Measurements from ENCODE around the gene GALNT17.
"Not testable (repeated sequence)": the region's sequence is repeated elsewhere in the genome, so short reads cannot be mapped to it uniquely, and the experiment has no call there.

Gene GALNT17

DNA sequence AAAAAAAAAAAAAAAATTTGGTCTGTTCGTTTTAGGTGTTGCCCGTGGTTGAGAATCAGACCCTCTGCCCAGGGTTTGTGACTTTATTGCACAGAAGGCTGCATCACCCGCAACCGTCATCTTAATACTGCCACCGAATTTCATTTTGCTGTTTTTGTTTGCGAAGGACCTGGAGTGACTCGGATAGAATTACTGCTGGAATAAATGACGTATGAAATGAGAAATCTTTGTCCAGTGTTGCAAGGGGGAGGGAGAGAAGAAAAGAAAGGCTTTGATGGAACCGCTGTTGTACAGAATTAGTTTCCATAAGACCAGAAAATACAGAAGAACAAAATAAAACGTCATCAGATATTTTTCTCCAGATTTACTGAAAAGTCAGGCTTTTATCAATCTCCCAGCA is 103.3 kb downstream of the GALNT17 start:
- no peak for DNase-seq (ENCODE audit: low read depth, low spot score)

DNA sequence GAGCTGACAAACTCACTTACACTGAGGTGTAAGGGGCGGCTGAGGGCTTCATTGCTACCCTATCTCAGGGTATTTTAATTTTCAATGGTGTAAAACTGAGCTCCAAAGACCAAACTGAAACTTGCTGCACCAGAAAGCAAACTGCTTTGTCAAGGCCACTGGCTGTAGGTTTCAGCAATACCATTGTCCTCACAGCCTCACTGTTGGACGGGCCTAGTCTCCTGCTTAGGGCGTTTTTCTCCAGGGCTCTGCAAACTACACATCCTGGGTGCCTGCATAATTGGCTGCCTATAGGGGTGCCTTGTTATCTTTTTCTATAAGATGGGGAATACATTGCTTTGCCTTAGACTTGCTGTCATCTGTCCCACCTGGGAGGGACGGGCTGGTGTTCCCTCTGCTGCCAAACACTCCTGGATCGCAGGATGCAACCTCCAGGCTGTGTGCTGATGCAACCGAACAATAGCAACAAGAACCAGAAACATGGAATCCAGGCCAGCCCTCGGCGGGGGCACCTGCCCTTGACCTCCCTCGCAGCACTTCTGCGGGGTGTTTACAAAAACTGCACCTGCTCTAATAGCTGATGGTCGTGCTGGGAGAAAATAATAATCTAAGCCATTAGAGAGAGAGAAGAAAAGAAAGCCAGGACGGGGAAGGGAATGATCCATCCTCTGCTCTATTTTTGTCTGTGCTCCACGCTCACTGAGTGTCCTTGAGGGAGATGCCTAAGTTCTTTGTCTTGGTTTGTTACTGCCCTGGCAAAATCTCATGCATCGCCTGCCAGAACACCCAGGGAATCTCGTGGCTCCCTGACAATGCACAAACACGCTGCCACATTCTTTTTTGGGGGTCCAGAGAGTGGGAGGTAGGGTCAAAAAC is 104.5 kb downstream of the GALNT17 start:
- no peak for DNase-seq (ENCODE audit: low read depth, low spot score)

DNA sequence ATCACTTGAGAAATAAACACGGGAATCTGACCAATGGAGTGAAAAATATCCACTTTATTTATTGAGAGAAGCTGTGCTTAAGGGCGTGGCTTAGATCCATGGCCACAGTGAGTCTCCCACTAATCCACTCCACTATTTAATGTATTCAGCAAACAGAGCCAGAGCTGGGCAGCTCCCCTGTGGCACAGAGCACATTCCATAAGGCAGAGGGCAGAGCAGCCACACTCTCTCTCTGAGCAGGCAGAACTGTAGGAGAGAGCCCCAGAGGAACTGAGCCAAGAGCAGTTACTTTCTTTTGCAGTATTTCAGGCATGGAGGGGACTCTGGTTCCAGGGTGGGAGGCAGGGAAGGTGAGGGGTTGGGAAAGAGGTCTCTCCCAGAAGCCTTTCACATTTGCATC is 106.0 kb downstream of the GALNT17 start:
- DNase-seq (ENCODE audit: low read depth, low spot score) = peak; percentile 90

DNA sequence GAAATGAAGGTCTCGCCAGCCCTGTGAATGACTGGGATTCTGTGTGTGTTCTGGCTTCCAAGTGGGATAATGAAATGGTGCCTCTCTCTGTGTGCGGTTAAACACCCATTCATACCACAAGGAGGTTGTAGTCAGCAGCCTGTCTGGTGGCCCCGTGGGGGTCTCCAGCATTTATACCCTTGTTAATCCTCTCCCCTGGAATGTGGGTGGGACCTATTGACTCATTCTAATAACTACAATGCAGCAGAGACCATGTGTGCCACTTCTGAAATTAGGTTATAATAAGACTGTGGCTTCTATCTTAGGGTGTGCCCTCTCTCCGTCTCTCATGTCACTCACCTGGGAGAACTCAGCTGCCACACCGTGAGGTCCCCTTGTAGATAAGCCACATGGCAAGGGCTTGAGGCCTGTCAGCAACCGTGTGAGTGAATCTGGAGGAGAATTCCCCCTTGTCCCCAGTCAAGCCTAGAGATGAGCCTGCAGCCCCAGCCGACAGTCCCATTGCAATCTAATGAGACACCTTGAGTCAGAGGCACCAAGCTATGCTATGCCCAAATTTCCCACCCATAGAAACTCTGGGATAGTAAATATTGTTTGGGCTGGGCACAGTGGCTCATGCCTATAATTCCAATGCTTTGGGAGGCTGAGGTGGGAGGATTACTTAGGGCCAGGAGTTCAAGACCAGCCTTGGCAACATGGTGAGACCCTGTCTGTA is 106.8 kb downstream of the GALNT17 start:
- peak; percentile 85 for DNase-seq (ENCODE audit: low read depth, low spot score)

DNA sequence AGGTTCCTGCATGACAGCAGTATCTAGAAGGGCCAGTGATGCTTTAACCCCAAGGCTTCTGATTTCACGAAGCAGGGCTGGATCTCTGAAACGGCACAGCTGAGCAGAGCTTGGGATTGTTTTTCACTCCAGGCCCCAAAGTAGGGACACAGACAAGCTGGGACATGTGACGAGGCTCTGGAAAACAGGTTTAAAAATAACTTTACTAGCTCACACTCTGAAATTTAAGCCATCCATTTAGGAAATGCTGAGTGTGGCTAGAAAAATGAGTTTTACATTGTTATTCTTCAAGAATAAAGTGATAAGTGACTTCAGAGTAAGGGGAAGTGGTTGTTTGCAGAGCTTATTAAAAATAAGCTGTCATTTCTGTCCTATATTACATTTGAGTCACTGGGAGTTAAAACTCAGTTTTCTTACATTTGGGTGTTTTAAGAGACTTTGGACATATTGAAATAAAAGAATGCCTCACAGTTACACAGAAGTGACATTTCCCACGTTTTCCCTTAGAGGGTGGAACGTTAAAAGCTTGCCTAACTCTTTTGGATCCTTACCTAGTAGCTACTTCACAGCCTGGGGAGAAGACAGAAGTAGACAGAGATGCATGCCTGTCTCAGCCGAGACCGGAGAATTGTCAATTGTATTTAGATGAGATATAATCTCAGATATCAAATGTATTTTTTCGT is 107.8 kb downstream of the GALNT17 start:
- peak; percentile 24 for DNase-seq (ENCODE audit: low read depth, low spot score)

DNA sequence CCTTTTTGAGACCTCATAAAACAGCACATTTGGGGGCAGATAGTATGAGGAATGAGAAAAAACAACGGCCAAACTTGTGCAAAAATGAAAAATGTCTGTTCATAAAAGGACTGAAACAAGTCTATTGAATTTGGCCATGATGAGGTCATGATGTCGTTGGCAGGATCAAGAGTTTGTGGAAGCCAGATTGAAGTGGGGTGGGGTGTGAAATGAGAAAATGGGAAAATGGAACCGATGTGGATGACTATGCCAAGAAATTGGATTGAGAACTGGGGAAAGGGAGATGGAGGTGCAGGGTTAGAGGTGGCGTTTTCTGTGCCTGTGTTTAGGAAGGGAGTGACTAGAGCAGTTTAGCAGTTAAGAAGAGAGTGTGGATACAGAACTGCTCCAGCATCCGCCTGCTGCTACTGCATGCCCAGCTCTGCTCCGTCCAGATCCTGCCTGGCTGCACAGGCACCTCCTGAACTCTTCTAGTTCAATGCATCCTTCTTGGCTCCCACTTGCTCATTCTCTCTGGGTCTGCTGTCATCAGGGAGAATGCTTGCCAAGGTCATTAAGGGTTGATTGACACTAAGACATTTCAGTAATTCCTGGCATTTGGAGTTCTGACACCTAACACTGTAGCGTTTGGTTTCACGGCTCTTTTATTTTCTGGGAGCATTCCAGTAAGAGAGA is 111.9 kb downstream of the GALNT17 start:
- DNase-seq (ENCODE audit: low read depth, low spot score) = peak; percentile 89

DNA sequence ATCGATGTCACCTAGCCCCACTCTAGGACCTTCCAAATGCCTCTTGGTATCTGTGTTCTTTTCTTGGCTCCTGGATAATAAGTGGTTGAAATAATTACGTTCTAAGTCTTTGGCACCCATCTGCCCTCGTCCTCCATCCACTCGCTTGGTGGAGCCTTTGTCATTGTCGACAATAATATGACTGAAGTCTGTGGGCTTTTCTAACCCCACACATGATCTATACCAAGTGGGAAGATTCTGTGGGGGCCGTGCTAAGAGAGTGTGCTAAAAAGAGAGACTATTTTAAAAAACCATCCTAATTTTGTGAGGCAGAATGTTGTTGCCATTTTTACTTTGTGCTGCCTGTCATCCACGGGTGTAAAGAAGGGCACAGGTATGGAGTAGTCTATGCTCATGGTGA is 113.1 kb downstream of the GALNT17 start:
- DNase-seq (ENCODE audit: low read depth, low spot score) = no peak

DNA sequence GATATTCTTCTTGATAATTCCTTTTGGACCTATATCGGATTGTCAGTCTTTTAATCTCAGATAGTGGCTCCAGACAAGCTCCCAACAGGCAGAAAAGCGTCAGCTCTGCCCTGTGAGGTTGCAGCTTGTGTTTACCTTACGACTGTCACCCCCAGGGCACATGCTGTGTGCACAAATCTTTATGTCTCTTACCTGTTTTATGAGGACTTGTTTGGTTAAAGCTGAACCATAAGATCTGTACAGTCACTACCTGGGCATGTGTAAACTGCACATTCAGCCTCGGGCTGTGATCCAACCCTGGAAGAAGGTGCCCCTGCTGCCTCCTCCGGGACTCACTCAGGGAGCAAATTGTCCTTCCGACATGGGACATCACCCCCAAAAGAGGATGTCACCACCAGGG is 119.8 kb downstream of the GALNT17 start:
- no peak for DNase-seq (ENCODE audit: low read depth, low spot score)

DNA sequence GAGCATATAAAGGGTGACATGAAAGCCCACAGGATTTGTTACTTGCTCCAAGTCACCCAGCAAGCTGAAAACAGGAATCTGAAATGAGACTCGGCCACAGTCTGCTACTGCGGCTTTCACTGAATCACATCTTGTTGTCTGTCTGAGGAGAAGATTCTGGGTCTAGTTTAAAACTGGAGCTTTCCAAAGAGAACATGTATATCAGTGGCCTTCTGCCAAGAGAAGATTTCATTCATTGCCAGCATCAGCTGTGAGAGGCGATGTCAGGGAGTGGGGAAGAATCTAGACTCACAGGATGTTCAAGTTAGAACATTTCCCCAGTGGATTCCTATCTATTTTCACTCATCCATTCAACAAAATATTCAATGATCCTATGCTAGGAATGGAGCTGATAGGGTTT is 122.8 kb downstream of the GALNT17 start:
- no peak for DNase-seq (ENCODE audit: low read depth, low spot score)

DNA sequence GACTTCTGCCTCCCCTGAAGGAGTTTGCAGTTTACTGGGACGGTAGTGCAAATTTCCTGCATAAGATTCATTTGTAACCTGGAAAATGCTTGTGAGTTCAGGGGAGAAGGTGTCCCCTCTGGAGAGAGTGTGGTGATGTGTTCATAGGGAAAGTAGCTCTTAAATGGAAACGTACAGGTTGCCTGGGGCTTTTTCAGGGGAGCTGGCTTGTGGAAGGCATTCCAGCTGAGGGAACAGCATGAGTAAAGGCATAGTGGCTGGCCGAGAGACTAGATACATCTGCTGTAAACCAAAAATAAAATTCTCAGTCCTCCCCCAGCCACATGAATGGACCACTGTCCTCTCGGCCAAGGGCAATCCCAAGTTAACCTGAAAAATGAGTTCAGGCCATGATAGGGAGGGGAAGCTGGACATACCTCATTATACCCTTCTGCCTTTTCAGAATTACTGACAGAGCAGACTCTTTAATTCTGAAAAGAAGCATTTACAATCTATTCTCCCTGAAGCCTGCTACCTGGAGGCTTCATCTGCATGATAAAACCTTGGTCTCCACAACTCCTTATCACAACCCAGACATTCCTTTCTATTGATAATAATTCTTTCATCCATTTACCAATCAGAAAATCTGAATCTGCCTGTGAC is 123.7 kb downstream of the GALNT17 start:
- DNase-seq (ENCODE audit: low read depth, low spot score) = no peak

DNA sequence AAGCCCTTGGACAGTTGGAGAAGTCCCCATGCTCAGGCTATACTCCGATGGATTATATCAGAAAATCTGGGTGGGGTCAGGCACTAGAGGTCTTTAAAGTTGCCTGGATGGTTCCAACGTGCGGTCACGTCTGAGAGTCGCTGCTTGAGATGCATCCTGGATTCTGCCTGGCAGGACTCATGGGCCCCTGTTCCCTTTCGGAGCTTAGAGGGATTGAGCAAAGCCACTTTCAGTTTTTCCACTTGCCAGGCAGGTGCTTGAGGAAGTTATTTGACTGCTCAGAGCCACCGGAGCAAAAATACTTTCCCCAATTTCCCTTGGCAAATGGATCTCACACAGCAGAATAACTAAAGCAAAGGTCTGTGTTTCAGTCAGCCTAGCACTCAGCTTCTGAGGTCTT is 129.1 kb downstream of the GALNT17 start:
- no peak for DNase-seq (ENCODE audit: low read depth, low spot score)

DNA sequence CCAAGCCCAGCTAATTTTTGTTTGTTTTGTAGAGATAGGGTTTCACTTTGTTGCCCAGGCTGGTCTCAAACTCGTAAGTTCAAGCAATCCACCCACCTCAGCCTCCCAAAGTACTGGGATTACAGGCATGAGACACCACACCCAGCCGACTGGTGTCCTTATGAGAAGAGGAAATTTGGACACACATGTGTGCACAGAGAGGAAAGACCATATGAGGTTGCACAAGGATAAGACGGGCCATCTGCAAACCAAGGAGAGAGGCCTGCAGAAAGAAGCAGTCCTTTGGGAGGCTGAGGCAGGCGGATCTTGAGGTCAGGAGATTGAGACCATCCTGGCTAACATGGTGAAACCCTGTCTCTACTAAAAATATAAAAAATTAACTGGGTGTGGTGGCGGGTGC is 130.9 kb downstream of the GALNT17 start:
- DNase-seq (ENCODE audit: low read depth, low spot score) = not testable (repeated sequence)

DNA sequence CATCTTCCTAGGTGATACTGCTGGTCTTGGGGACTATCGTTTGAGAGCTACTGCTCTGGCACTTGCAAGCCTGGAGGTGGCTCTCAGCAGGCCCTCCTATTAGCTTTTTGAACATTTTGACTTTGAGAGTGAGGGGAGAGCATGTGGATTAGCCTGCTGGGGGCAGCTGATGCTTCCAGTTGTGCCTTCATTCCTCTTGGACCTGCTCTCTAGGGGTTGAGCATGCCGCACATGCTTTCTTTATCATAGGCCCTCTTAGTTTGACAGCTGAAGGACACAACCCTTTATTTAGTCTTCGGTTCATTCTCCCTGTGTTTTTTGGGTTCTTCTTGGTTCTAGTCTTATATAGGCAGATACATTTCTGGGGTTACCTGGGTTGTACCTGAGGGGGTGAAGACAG is 132.1 kb downstream of the GALNT17 start:
- DNase-seq (ENCODE audit: low read depth, low spot score) = no peak

DNA sequence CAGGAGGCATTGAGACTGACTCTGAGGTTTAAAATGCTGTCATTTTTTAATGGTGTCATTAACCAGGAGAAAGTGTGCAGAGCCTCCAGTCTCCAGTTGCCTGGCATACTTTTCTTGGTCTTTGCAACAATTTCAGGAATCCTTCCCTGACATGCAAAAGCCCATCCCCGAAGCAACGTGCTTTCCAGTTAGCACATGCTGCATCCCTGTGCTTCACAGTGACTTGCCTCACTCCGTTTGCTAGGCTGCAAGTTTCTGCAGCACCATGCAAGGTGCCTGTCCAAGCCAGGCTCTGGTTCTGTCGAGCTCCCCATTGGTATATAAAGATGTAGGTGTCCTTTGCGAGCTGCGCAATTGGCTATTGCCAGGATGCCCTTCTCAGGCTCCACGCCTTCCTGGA is 135.0 kb downstream of the GALNT17 start:
- no peak for DNase-seq (ENCODE audit: low read depth, low spot score)

DNA sequence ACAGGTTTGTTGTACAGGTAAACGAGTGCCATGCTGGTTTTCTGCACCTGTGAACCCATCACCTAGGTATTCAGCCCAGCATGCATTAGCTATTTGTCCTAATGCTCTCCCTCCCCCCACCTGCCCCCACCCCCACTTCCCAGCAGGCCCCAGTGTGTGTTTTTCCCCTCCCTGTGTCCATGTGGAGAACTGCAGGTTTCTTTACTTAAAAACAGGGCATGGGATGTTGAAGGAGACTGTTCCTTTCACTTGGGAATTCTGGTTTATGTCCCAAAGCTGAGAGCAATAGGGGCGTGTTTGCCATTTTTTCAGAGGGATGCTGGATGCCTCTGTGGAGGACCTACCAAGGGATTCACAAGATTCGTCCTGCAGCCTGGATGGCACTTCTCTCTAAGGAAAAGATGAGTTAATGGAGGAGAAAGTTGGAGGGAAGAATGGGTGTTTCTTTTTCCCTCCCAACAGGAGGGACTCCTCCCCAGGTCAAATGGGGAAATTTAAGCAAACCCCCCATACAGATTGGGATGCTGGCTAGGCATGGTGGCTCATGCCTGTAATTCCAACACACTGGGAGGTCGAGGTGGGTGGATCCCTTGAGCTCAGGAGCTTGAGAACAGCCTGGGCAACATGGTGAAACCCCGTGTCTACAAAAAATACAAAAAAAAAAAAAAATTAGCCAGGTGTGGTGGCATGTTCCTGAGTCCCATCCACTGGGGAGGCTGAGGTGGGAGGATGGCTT is 136.0 kb downstream of the GALNT17 start:
- DNase-seq (ENCODE audit: low read depth, low spot score) = no peak

DNA sequence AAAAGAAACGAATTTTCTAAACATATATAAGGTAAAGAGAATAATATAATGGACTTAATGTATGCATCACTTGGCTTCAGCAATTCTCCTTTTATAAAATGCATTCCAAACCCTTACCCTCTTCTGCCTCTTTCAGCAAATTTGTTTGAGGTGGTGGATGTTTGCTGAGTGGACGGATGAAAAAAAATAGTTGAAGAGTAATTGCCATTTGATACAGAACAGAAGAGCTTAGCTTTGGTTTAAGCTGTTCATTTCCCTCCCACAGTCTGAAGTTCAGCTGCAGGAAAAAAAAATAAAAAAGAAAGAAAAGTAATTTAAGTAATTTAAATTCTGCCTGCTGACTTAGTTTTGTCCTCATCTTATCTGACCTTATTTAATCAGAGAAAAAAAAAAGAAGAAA is 138.6 kb downstream of the GALNT17 start:
- DNase-seq (ENCODE audit: low read depth, low spot score) = no peak

DNA sequence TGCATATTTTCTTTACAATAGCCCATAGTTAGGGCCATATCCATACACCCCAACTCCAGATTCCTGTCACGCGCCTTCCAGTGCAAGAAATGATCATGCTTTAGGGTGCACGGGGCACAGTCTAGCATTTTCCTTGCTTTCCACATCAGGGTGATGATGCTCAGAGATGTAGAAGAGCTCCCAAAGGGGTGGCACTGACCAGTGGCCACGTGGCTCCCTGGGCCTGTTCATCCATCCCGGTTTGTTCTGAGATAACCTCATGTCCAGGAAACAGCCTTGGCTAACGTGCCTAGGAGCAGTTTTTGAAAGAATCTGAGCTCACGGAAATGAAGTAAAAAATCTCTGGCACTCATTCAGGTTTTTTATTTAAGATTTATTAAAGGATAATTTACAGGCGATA is 139.3 kb downstream of the GALNT17 start:
- no peak for DNase-seq (ENCODE audit: low read depth, low spot score)

DNA sequence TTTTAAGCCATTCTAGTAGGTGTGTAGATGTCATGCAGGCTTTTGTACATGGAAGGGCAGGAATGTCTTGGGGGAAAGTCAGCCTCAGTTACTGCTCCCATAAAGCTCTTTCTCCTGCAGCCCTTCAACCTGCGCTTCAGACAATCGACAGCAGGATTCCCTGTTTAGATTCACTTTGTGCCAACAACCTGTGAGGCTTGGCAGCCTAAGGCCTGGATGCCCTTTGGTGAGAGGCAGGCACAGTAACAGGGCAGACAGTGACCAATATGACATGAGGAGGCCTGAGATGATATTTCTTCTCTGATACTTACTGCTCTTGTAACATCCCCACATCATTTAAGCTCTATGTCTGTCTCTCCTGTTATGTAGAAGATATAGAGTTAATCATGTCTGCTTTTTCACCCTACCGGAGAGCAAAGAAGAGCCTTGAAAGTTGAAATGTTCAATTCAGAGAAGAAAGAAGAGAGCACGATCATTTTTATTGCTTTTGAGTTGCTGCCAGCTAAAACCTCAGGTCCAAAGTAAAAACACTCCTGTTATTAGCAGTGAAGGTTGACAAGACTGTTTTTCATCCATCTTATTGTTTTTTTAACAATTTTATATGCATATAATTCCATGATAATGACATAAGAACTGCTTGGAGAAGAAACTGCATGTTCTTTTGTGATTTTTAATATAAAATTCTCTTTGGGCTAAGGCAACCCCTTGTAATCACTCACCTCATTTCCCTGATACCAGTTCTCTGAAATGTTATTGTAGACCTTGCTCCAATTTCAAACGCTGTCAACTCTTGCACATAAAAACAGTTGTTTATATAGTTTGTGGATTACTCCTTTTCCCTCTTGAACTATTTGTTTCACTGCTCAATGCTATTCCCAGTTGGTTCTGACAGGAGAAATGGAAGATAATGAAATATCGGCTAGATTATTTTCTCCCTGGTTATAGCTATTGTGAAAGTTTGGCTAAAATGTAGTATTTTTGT is 140.9 kb downstream of the GALNT17 start:
- DNase-seq (ENCODE audit: low read depth, low spot score) = no peak

DNA sequence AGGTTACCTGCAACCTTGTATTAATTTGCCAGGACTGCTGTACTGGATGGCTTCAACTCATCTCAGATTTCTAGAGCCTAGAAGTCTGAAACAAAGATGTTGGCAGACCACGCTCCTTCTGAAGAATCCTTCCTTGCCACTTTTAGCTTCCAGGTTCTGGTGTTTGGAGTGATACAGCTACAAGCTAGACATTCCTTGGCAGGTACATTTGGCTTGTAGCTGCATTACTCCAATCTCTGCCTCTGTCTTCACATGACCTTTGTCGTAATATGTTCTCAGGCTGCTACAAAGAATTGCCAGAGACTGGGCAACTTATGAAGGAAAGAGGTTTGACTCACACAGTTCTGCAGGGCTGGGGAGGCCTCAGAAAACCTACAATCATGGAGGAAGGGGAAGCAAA is 146.3 kb downstream of the GALNT17 start:
- DNase-seq (ENCODE audit: low read depth, low spot score) = peak; percentile 35

DNA sequence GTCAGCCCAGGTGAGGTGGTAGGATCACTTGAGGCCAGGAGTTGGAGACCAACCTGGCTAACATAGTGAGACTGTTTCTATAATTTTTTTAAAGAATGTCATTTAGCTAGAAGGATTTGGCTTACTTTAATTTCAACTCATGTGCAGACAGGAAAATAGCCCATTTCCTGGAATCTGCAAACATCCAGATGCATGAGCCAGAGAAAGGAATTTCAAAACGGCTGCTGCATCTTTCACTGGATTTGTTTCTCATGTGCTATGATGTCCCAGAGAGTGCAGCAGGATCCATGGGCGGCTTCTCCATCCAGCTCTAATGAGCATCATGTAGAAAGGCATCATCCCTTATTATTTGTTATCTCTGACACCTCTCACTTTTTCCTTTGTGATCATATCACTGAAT is 149.3 kb downstream of the GALNT17 start:
- no peak for DNase-seq (ENCODE audit: low read depth, low spot score)

All from astrocyte of the hippocampus (primary cell).